Stimulated activated CD4-positive, alpha-beta T cell treated with anti-CD3 and anti-CD28 coated beads, Interleukin-15, amount 100 ng/mL, for 48 hours (primary cell): ENCODE data around the gene ROPN1.

Source experiments
- DNase-seq, 2 donors: peaks; one replicate each; pipeline ENCODE4 v3.0.0-alpha.2; 2020; ENCODE audit warnings: low read depth in 2 of 2

Gene ROPN1

DNA sequence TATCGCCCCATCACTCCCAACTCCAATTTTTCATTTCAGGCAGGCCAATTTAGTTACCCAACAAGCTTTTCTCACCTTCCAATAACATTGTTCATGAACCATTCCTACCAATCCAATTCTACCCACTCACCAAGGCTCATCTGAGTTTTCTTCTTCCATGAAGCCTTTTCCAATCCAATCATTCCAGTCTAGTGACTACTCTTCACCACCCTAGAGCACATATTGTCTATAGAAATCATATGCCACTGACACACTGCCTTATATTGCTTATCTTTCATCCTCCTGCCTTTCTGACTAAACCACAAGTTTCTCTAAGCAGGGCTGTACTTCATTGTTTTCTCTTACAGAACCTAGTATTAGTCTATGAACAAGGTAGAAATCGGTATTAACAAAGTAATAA is 42.3 kb downstream of the ROPN1 start:
- no peak for DNase-seq

DNA sequence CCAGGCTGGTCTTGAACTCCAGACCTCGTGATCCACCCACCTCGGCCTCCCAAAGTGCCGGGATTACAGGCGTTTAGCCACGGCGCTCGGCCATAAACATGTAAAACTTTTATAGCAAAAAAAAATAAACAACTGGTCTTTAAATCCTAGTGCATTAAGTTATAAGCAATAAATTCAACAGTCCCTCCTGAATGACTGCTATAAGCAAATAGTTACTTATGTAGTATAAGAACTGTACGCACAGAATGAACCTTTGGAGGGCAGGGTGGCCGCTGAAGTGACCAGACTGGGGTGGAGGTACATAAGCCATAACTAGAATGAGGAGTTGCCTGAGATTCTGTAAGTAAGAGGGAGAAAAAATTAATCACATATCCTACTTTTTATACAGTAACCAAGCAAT is 43.5 kb downstream of the ROPN1 start:
- DNase-seq = no peak

DNA sequence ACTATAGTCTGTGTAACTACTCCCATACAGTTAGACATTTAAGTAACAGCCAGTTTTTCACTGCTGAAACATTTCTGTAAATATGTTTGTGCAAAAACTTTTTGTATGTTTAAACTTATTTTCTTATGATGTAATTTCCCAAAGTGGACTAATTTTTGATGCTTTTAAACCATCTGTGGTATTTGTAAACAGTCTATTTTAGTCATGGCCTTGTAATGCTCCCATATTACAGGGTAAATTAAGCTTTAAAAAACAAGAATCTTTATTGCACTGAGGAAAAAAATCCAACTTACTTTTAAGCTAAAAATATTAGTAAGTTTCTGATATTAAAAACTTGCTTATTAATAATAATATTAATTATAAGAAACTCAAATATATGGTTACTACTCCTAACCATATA is 44.4 kb downstream of the ROPN1 start:
- no peak for DNase-seq

- DNase-seq = no peak
These were observed 50.4 kb downstream of the ROPN1 start for GRCh38 chr3:123941542-123941941.

DNA sequence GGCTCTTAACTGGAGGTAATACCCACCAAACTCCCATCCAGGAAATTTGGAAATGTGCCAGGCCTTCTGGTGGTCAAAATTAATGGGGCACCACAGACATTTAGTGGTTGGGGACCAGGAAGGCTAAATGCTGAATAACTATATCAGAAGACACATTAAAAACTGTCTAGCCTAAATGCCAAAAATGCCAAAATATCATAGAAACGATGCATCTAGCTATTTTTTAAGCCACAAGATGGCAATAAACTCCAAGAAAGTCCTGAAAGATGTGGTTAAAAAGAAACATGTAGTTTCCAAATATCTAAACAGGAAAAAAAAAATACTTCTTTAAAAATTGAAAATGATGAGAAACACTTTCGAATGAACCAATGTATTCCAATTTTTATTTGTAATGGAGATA is 50.8 kb downstream of the ROPN1 start:
- no peak for DNase-seq

- no peak for DNase-seq
These were observed 52.2 kb downstream of the ROPN1 start for GRCh38 chr3:123939706-123940105.

DNA sequence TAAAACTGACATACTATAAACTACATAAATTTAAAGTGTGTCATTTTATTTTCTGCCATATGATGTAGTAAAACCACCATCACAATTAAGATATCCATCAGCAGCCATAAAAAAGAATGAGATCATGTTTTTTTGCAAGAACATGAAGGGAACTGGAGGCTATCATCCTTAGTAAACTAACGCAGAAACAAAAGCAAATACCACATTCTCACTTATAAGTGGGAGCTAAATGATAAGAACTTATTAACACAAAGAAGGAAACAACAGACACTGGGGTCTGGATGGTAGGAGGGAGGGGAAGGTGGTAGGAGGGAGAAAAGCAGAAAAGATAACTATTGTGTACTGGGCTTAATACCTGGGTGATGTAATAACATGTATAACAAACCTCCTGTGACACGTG is 55.5 kb downstream of the ROPN1 start:
- DNase-seq = no peak

DNA sequence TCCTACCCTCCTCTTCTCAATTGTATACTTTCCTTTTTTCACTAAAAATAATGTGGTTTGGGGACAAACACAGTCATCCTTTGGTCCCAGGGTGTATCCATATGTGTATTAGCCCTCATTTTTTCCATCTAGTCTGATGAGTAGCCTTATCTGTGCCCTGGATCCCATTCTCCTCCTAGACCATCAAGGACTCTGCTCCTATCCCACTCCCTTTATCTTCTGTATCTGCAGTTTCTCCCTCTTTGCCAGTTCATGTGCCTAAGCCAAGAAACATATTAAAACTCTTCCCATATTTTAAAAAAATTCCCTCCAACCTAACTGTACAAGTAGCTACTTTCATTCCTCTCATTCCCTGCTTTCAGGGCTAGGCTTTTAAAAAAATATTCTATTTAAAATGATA is 56.1 kb downstream of the ROPN1 start:
- DNase-seq = no peak

- DNase-seq = no peak
These were observed 57.7 kb downstream of the ROPN1 start for GRCh38 chr3:123934250-123934649.

GRCh38 chr3:123930445-123930844 is 61.5 kb downstream of the ROPN1 start:
- DNase-seq = no peak

- no peak for DNase-seq
These were observed 62.6 kb downstream of the ROPN1 start for GRCh38 chr3:123929325-123929724.

DNA sequence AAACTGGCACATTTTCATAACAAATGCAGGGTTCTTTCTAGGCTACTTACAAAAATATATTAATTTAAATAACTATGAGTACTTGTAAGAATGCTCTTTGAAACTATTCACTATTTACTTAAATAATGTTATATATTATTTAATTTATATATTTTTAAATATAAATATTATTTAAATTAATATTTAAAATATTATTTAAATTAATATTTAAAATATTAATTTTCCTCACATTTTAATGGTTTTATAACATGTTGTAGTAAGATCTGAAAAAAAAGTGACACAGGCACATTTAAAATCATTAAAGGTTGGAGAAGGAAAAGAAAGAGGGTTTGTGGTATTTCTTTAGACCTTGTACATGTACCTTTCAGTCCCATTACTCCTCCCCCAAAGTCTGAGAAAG is 65.5 kb downstream of the ROPN1 start:
- DNase-seq = no peak

GRCh38 chr3:123920868-123921267 is 71.1 kb downstream of the ROPN1 start:
- no peak for DNase-seq

DNA sequence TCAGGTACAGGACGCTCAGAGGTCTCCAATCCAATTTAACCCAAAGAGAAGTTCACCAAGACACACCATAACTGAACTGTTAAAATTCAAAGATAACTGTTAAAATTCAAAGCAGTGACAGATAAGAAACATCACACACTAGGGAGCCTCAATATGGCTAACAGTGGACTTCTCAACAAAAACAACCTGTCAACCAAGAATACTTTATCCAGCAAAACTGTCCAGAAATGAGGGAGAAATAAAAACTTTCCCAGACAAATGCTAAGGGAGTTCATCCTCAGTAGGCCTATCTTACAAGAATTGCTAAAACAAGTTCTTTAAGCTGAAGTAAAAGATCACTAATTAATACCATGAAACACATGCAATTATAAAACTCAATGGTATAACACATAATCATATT is 71.5 kb downstream of the ROPN1 start:
- no peak for DNase-seq

DNA sequence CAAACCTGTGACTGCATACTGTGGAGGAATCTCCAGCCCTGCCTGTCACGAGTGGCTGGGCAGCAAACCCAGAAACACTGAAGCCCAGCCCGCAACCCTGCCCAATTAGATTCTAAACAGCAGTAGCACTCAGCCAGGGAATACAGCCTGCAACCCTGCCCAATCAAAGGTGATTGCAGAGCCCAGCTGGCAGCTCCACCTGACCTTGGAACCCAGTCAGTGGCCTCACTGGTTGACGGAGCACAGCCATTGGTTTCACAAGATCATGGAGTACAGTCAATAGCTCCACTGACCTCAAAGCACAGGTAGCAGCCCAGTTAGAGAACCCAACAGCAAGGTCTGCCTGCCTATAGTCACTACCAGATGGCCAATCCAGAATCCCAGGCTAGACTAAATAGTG is 72.6 kb downstream of the ROPN1 start:
- no peak for DNase-seq
